ENCODE results near the gene ANKMY1.

The ANKMY1 gene

DNA sequence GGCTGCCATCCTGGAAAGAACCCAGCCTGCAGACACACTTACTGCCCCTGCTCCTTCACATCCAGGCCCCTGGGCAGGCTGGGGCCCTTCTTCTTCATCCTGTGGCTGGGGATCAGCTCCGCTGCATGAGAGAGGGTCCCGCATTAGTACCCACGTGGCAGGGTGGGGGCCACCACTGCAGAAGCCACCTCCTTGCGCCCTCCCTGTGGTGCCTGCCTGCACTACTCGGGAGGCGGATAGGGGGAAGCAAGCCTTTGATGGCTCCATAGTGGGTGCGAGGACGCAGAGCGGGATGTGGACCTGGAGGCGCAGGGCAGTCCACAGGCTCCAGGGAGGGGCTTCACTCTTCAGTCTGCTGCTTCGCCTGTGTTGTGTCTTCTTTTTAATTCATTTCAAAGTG, 75.6 kb downstream of the ANKMY1 start:
- H3K4me3 ChIP-seq (ENCODE audit: low read depth, low read length) = no peak overlapping the region
- no peak for DNase-seq (ENCODE audit: low read depth)
- TF ChIP-seq, protein P1, sequence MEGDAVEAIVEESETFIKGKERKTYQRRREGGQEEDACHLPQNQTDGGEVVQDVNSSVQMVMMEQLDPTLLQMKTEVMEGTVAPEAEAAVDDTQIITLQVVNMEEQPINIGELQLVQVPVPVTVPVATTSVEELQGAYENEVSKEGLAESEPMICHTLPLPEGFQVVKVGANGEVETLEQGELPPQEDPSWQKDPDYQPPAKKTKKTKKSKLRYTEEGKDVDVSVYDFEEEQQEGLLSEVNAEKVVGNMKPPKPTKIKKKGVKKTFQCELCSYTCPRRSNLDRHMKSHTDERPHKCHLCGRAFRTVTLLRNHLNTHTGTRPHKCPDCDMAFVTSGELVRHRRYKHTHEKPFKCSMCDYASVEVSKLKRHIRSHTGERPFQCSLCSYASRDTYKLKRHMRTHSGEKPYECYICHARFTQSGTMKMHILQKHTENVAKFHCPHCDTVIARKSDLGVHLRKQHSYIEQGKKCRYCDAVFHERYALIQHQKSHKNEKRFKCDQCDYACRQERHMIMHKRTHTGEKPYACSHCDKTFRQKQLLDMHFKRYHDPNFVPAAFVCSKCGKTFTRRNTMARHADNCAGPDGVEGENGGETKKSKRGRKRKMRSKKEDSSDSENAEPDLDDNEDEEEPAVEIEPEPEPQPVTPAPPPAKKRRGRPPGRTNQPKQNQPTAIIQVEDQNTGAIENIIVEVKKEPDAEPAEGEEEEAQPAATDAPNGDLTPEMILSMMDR (IDR thresholded peaks at IDR 0.05; ENCODE audit: low read depth, low read length, missing control alignments) = no peak

DNA sequence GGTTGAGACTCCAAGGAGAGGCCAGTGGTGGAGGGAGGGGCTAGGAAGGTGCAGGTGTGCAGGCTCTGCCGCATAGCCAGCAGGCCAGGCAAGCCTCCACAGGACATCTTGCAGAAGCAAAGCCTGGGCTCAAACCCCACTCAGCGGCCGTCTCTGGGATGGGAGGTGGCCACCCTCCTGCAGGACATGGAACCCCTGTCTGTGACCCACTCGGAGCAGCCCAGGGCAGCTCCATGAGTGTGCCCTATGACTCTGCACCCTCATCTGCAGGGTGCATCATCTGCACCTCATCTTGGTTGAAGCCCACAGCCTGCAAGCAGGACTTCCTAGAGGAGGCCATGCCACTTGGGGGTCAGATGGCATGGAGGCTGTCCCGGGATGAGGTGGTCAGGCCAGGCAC, 76.1 kb downstream of the ANKMY1 start:
- TF ChIP-seq, protein P1 (IDR thresholded peaks at IDR 0.05; ENCODE audit: low read depth, low read length, missing control alignments) = no peak
- DNase-seq (ENCODE audit: low read depth) = no peak
- H3K4me3 ChIP-seq (ENCODE audit: low read depth, low read length) = no peak overlapping the region

DNA sequence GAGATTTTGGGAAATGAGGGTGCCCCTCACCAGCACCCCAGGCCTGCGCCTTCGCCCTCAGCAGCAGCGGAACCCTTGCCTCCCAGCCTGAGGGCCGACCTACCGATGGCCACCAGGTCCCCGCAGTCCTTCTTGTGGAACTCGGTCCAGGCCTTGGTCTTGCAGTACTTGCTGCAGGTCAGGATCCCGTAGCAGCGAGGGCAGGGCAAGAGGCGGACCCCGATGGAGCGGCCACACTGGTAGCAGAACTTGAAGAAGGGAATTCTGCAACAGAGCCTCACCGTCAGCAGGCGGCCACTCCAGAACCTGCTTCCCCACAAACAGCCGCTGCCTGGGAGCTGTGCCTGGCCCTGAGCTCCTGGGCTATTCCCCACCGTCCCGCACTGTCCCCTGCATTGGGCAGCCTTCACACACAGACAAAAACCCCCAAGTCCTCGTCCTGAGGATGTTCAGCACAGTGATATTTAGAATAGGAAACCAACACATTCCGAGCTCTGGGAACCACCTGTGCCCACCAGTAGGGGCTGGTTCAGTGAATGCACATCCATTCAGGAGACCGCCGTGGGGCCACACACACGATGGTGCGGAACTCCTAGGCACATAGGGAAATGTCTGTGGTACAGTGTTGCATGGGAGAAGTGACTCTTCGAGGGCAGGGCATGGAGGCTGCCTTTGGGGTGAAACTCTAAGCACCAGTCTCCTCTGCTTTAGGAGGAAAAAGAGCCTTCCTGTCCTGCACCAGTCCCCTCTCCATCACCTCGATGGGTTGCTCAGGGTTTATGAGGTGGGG, 76.8 kb downstream of the ANKMY1 start:
- no peak for DNase-seq (ENCODE audit: low read depth)
- TF ChIP-seq, protein P1 (IDR thresholded peaks at IDR 0.05; ENCODE audit: low read depth, low read length, missing control alignments) = no peak
- no peak overlapping the region for H3K4me3 ChIP-seq (ENCODE audit: low read depth, low read length)

DNA sequence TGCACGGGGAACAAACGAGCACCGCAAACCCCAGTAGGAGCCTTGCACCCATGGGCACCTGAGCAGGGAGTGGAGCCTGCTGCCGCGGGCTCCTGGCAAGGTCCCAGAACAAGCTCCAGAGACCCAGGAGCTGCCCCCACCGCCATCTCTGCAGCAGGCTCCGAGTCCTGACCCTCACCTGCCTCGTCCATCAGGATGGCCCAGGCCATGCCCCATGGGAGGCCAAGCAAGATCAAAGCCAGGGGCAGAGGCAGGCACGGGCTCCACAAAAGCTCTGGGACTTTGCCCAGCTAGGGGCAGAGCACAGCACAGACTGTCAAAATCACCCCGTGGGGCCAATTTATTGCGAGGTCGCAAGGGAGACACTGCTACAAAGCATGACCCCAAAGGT, 78.7 kb downstream of the ANKMY1 start:
- TF ChIP-seq, protein P1 (IDR thresholded peaks at IDR 0.05; ENCODE audit: low read depth, low read length, missing control alignments) = no peak
- no peak overlapping the region for H3K4me3 ChIP-seq (ENCODE audit: low read depth, low read length)
- DNase-seq (ENCODE audit: low read depth) = no peak

DNA sequence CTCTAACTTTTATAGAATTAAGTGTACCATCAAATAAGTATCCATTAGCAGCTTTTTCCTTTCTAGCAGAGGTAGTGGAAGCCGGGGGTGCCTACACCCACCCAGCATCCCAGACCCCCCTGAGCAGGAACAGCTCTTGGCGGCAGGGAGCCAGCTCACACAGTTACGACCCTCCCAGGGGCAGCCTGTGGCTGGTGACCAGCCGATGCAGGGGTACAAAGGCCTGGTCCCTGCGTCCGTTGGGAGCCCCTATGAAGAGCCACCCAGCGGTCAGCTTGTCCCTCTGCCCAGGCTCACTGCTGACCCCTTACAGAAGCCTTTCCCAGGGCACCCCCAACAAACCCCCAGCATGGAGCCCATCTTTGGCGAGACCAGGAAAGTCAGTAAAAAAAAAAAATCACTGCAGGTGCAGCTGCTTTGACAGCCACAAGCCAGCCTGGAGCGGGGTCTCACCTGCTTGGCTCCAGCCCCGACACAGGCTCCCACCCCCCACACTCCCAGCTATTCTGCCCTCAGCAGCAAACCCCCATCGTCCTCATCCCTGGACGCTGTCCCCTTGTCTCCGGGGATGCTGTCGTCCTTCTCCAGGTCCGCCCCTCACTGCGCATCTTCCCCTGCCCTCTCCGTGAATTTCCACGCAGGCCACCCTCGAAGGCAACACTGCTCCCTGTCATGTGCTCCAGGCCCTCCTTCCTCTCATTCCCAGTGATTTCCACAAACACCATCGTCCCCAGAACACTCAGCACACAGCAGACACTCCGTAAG, 79.3 kb downstream of the ANKMY1 start:
- no peak for DNase-seq (ENCODE audit: low read depth)
- TF ChIP-seq, protein P1 (IDR thresholded peaks at IDR 0.05; ENCODE audit: low read depth, low read length, missing control alignments) = no peak
- H3K4me3 ChIP-seq (ENCODE audit: low read depth, low read length) = no peak overlapping the region

DNA sequence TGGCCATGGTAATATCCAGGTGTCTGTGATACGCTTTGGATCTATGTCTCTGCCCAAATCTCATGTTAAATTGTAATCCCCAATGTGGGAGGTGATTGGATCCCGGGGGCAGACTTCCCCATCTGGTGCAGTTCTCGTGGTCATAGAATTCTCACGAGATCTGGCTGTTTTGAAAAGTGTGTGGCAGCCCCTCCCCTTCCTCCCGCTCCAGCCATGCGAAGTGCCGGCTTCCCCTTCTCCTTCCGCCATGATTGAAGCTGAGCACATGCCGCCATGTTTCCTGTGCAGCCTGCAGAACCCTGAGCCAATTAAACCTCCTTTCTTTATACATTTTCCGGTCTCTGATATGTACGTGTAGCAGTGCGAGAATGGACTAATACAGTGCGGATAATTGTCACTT, 79.9 kb downstream of the ANKMY1 start:
- TF ChIP-seq, protein P1 (IDR thresholded peaks at IDR 0.05; ENCODE audit: low read depth, low read length, missing control alignments) = no peak
- no peak for DNase-seq (ENCODE audit: low read depth)
- no peak overlapping the region for H3K4me3 ChIP-seq (ENCODE audit: low read depth, low read length)

Data from GM12864 (cell line).